Mesenchymal stem cell (in vitro differentiated cells and primary cell): ENCODE measurements around the gene KPNA6.

ENCODE experiments used
- DNase-seq: peaks from one replicate; pipeline ENCODE4 v3.0.0-alpha.2; 2013
- H2AFZ ChIP-seq: one replicate; pipeline ENCODE4 v1.6.1; 2013; ENCODE audit warnings: low read depth, mild to moderate bottlenecking, control low read depth, inconsistent platforms, low read length, moderate library complexity
- H2AK5ac ChIP-seq: 2 replicates; pipeline ENCODE4 v1.6.1; 2013; ENCODE audit warnings: low read length, moderate library complexity, mild to moderate bottlenecking, inconsistent platforms; ENCODE audit not compliant: severe bottlenecking
- H2BK120ac ChIP-seq: one replicate; pipeline ENCODE4 v1.6.1; 2013; ENCODE audit warnings: low read depth, mild to moderate bottlenecking, inconsistent platforms, low read length, moderate library complexity
- H2BK12ac ChIP-seq, 2 experiments: one replicate each; pipeline ENCODE4 v1.6.1; 2013; ENCODE audit warnings: inconsistent platforms in 2 of 2, low read length in 2 of 2, mild to moderate bottlenecking in 2 of 2, moderate library complexity in 2 of 2, control low read depth in 1 of 2
- H2BK15ac ChIP-seq: one replicate; pipeline ENCODE4 v1.6.1; 2013; ENCODE audit warnings: mild to moderate bottlenecking, low read depth, inconsistent platforms; ENCODE audit not compliant: poor library complexity, severe bottlenecking
- H2BK5ac ChIP-seq: 2 replicates; pipeline ENCODE4 v1.6.1; 2013; ENCODE audit warnings: low read depth, mild to moderate bottlenecking, low read length, control low read depth, inconsistent platforms; ENCODE audit not compliant: poor library complexity, severe bottlenecking
- H3K14ac ChIP-seq, 2 experiments: one replicate each; pipeline ENCODE4 v1.6.1; 2013; ENCODE audit warnings: inconsistent platforms in 2 of 2, low read length in 2 of 2, control low read depth in 1 of 2, mild to moderate bottlenecking in 1 of 2, moderate library complexity in 1 of 2
- H3K18ac ChIP-seq, 2 experiments: one replicate each; pipeline ENCODE4 v1.6.1; 2013; ENCODE audit warnings: inconsistent platforms in 2 of 2, low read length in 2 of 2, control low read depth in 1 of 2, low read depth in 1 of 2, mild to moderate bottlenecking in 1 of 2
- H3K23ac ChIP-seq, 2 experiments: one replicate each; pipeline ENCODE4 v1.6.1; 2013; ENCODE audit warnings: inconsistent platforms in 2 of 2, low read length in 2 of 2, mild to moderate bottlenecking in 2 of 2, moderate library complexity in 2 of 2, control low read depth in 1 of 2
- H3K27ac ChIP-seq: 2 replicates; pipeline ENCODE4 v1.5.1; 2013; ENCODE audit warnings: mild to moderate bottlenecking, moderate library complexity, low read length, control low read depth, inconsistent platforms; ENCODE audit not compliant: poor library complexity, severe bottlenecking
- H3K27me3 ChIP-seq, 2 experiments: 2 replicates each; pipeline versions ENCODE4 v1.6.1 to v1.7.0; 2013; ENCODE audit warnings: low read length in 2 of 2, mild to moderate bottlenecking in 2 of 2, moderate library complexity in 2 of 2, control low read depth in 1 of 2, inconsistent platforms in 1 of 2; ENCODE audit not compliant: control insufficient read depth in 1 of 2, insufficient read depth in 1 of 2
- H3K36me3 ChIP-seq, 2 experiments: 2 replicates each; pipeline versions ENCODE4 v1.6.1 to v1.7.0; 2013; ENCODE audit warnings: low read length in 2 of 2, control low read depth in 1 of 2, inconsistent platforms in 1 of 2, low read depth in 1 of 2, mild to moderate bottlenecking in 1 of 2; ENCODE audit not compliant: insufficient read depth in 2 of 2, control insufficient read depth in 1 of 2
- H3K4ac ChIP-seq, 2 experiments: one replicate each; pipeline ENCODE4 v1.6.1; 2013; ENCODE audit warnings: inconsistent platforms in 2 of 2, low read length in 2 of 2, mild to moderate bottlenecking in 2 of 2, moderate library complexity in 2 of 2, control low read depth in 1 of 2, low read depth in 1 of 2
- H3K4me1 ChIP-seq: 2 replicates; pipeline ENCODE4 v1.6.1; 2013; ENCODE audit warnings: low read depth, low read length, control low read depth; ENCODE audit not compliant: control insufficient read depth, insufficient read depth
- H3K4me2 ChIP-seq: 2 replicates; pipeline ENCODE4 v1.6.1; 2013; ENCODE audit warnings: low read length, mild to moderate bottlenecking, inconsistent platforms; ENCODE audit not compliant: poor library complexity, severe bottlenecking
- H3K4me3 ChIP-seq, 2 experiments: 2 replicates each; pipeline versions ENCODE4 v1.5.1 to v1.7.0; 2013; ENCODE audit warnings: low read length in 2 of 2, mild to moderate bottlenecking in 2 of 2, control low read depth in 1 of 2, low read depth in 1 of 2; ENCODE audit not compliant: insufficient read depth in 1 of 2
- H3K79me1 ChIP-seq: replicated peaks from 2 replicates; pipeline ENCODE4 v1.6.1; 2013; ENCODE audit warnings: mild to moderate bottlenecking, control low read depth, low read length, inconsistent platforms; ENCODE audit not compliant: poor library complexity, severe bottlenecking
- H3K9ac ChIP-seq: 2 replicates; pipeline ENCODE4 v1.7.0; 2013; ENCODE audit warnings: mild to moderate bottlenecking, low read length, moderate library complexity
- H3K9me3 ChIP-seq: 2 replicates; pipeline ENCODE4 v1.7.0; 2013; ENCODE audit warnings: mild to moderate bottlenecking, low read length; ENCODE audit not compliant: control insufficient read depth
- H4K8ac ChIP-seq: one replicate; pipeline ENCODE4 v1.6.1; 2013; ENCODE audit warnings: inconsistent platforms, mild to moderate bottlenecking, low read length, moderate library complexity
- H4K91ac ChIP-seq: one replicate; pipeline ENCODE4 v1.6.1; 2013; ENCODE audit warnings: mild to moderate bottlenecking, low read length, inconsistent platforms
- WGBS: methylation state at CpG from one replicate; pipeline ENCODE4 v1.1.7; 2013; ENCODE audit warnings: mixed read lengths; 5-methylcytosine and 5-hydroxymethylcytosine counted together

The KPNA6 gene

GRCh38 chr1:32100359-32100758 lies 7.5 kb upstream of the KPNA6 start:
- Histone ChIP-seq H2AK5ac (no peak overlapping the region), H3K4ac (no peak overlapping the region), H3K27me3 (no peaks in the 10 kb centered on the region), H3K27ac (no peak overlapping the region), H2AFZ (no peak overlapping the region), H3K14ac (no peak overlapping the region), H2BK15ac (no peak overlapping the region), H2BK12ac (no peak overlapping the region), H3K23ac (no peak overlapping the region), H2BK5ac (no peak overlapping the region), H3K4me2 (no peak overlapping the region), H3K79me1 (peaks cover 7% of the 10 kb centered on the region), H3K9me3 (no peaks in the 10 kb centered on the region), H4K8ac (no peak overlapping the region), H3K18ac (no peak overlapping the region), H2BK120ac (no peak overlapping the region), H4K91ac (no peak overlapping the region), H3K4me3 (no peak overlapping the region), H3K4me1 (peaks cover 6% of the 10 kb centered on the region), H3K36me3 (peaks cover 36 to 56% of the 10 kb centered on the region in 2 experiments), H3K9ac (no peak overlapping the region)
- 94% methylated on average over 8 of the region's 10 CpGs for WGBS
- DNase-seq = no peak

- no peak overlapping the region for H2AK5ac ChIP-seq
These were observed 6.8 kb upstream of the KPNA6 start for GRCh38 chr1:32100807-32101708.

GRCh38 chr1:32104127-32104526 lies 3.7 kb upstream of the KPNA6 start:
- H3K4ac ChIP-seq = no peak overlapping the region
- H2BK12ac ChIP-seq = no peak overlapping the region
- no peaks in the 10 kb centered on the region for H3K9me3 ChIP-seq
- H4K8ac ChIP-seq = no peak overlapping the region
- H3K4me1 ChIP-seq = peaks cover 6% of the 10 kb centered on the region
- no peak overlapping the region for H2AK5ac ChIP-seq
- H3K9ac ChIP-seq = no peak overlapping the region
- H4K91ac ChIP-seq = no peak overlapping the region
- H3K27me3 ChIP-seq = no peaks in the 10 kb centered on the region
- no peak overlapping the region for H2BK120ac ChIP-seq
- H3K18ac ChIP-seq = no peak overlapping the region
- DNase-seq = no peak
- H3K27ac ChIP-seq = no peak overlapping the region
- H3K4me3 ChIP-seq = no peak overlapping the region
- no peak overlapping the region for H2BK5ac ChIP-seq
- H3K4me2 ChIP-seq = no peak overlapping the region
- H2BK15ac ChIP-seq = no peak overlapping the region
- no peak overlapping the region for H2AFZ ChIP-seq
- 85% methylated on average over 3 of the region's 4 CpGs for WGBS
- peaks cover 14 to 33% of the 10 kb centered on the region in 2 experiments for H3K36me3 ChIP-seq
- H3K14ac ChIP-seq = no peak overlapping the region
- H3K23ac ChIP-seq = no peak overlapping the region
- peaks cover 5% of the 10 kb centered on the region for H3K79me1 ChIP-seq

More at GRCh38 chr1:32100807-32101708, 6.8 kb upstream of the KPNA6 start:
- no peak overlapping the region for H3K4me3 ChIP-seq
- peak; percentile 57 for DNase-seq
- WGBS = 84% methylated on average over 8 of the region's 9 CpGs
- no peak overlapping the region for H2BK15ac ChIP-seq
- H2AFZ ChIP-seq = no peak overlapping the region
- H3K18ac ChIP-seq = no peak overlapping the region
- no peak overlapping the region for H2BK12ac ChIP-seq
- H3K14ac ChIP-seq = no peak overlapping the region
- no peak overlapping the region for H3K4me2 ChIP-seq
- no peak overlapping the region for H4K8ac ChIP-seq
- no peaks in the 10 kb centered on the region for H3K27me3 ChIP-seq
- no peak overlapping the region for H2BK5ac ChIP-seq
- H3K4me1 ChIP-seq = peaks cover 6% of the 10 kb centered on the region
- H3K27ac ChIP-seq = peak overlapping the region; percentile 57
- H3K79me1 ChIP-seq = peaks cover 7% of the 10 kb centered on the region
- no peak overlapping the region for H4K91ac ChIP-seq
- H3K9ac ChIP-seq = no peak overlapping the region
- H3K9me3 ChIP-seq = no peaks in the 10 kb centered on the region
- no peak overlapping the region for H3K23ac ChIP-seq
- H3K4ac ChIP-seq = no peak overlapping the region
- H2BK120ac ChIP-seq = no peak overlapping the region
- peaks cover 29 to 49% of the 10 kb centered on the region in 2 experiments for H3K36me3 ChIP-seq

GRCh38 chr1:32105338-32105737 lies 2.5 kb upstream of the KPNA6 start:
- no peak overlapping the region for H3K18ac ChIP-seq
- no peak overlapping the region for H2BK15ac ChIP-seq
- no peak overlapping the region for H4K91ac ChIP-seq
- no peak overlapping the region for H3K4me3 ChIP-seq
- H3K9me3 ChIP-seq = no peaks in the 10 kb centered on the region
- H2BK12ac ChIP-seq = no peak overlapping the region
- no peak overlapping the region for H2AFZ ChIP-seq
- H3K36me3 ChIP-seq = peaks cover 8 to 21% of the 10 kb centered on the region in 2 experiments
- peaks cover 5% of the 10 kb centered on the region for H3K4me1 ChIP-seq
- no peak overlapping the region for H2BK5ac ChIP-seq
- H3K4ac ChIP-seq = no peak overlapping the region
- peaks cover 5% of the 10 kb centered on the region for H3K79me1 ChIP-seq
- H2AK5ac ChIP-seq = no peak overlapping the region
- H4K8ac ChIP-seq = no peak overlapping the region
- WGBS = 100% methylated on average over 1 of the region's 1 CpG
- DNase-seq = no peak
- no peak overlapping the region for H3K27ac ChIP-seq
- H3K4me2 ChIP-seq = no peak overlapping the region
- no peaks in the 10 kb centered on the region for H3K27me3 ChIP-seq
- no peak overlapping the region for H3K14ac ChIP-seq
- H3K23ac ChIP-seq = no peak overlapping the region
- H3K9ac ChIP-seq = no peak overlapping the region
- H2BK120ac ChIP-seq = no peak overlapping the region
